Caki2 (cell line): ENCODE results near the gene PLCD3. TPM values are rescaled to one million over a fixed set of nuclear protein-coding genes. Genes with fewer than 3 reads are reported as not detected.
"Not testable (repeated sequence)": the region's sequence is repeated elsewhere in the genome, so short reads cannot be mapped to it uniquely, and the experiment has no call there.

Experiments
- DNase-seq: peaks from one replicate; pipeline ENCODE4 v3.0.0-alpha.2; 2015; ENCODE audit warnings: low read depth
- in situ Hi-C: cut with HindIII; loops from 2 replicates; pipeline ENCODE4 v1.10.0; 2016; ENCODE audit warnings: low sequenced_read_pairs, low pct_unique_long_range_greater_than_20kb, mixed read lengths
- total RNA-seq: library from RNA; depleted of rRNA; stranded (reverse); fragments of >200 nt; shearing (Covaris generic); gene quantifications from 2 replicates; pipeline ENCODE4 v1.2.3, GENCODE V29; 2014; ENCODE audit warnings: low replicate concordance

The PLCD3 gene
- total RNA-seq, 1 experiment from 2014 or later: 74.9 TPM

GRCh38 chr17:45124797-45125122 lies 7.6 kb downstream of the PLCD3 start:
- DNase-seq, in situ Hi-C loops: not testable (repeated sequence)

GRCh38 chr17:45123930-45124796 lies 8.2 kb downstream of the PLCD3 start:
- in situ Hi-C loops: no loop called here
- peak; percentile 86 for DNase-seq

GRCh38 chr17:45123076-45123770 lies 9.1 kb downstream of the PLCD3 start:
- DNase-seq: no peak
- in situ Hi-C loops: no loop called here

GRCh38 chr17:45121055-45121454 lies 11.3 kb downstream of the PLCD3 start:
- in situ Hi-C loops: no loop called here
- DNase-seq: no peak

- DNase-seq: no peak
- in situ Hi-C loops: no loop called here
Observed at GRCh38 chr17:45120558-45120957, 11.8 kb downstream of the PLCD3 start.

GRCh38 chr17:45119964-45120363 lies 12.4 kb downstream of the PLCD3 start:
- DNase-seq: no peak
- in situ Hi-C loops: no loop called here

GRCh38 chr17:45118691-45119090 lies 13.6 kb downstream of the PLCD3 start:
- no peak for DNase-seq
- in situ Hi-C loops: no loop called here

GRCh38 chr17:45117848-45118646 lies 14.3 kb downstream of the PLCD3 start:
- in situ Hi-C loops: no loop called here
- no peak for DNase-seq

GRCh38 chr17:45117334-45117733 lies 15.0 kb downstream of the PLCD3 start:
- in situ Hi-C loops: no loop called here
- no peak for DNase-seq

- DNase-seq: no peak
- in situ Hi-C loops: no loop called here
Observed at GRCh38 chr17:45116434-45117016, 15.8 kb downstream of the PLCD3 start.

GRCh38 chr17:45115871-45116270 lies 16.4 kb downstream of the PLCD3 start:
- in situ Hi-C loops: no loop called here
- no peak for DNase-seq

- DNase-seq: no peak
- in situ Hi-C loops: no loop called here
Observed at GRCh38 chr17:45115015-45115625, 17.2 kb downstream of the PLCD3 start.

- DNase-seq: no peak
- in situ Hi-C loops: no loop called here
Observed at GRCh38 chr17:45114117-45114932, 18.0 kb downstream of the PLCD3 start.

GRCh38 chr17:45113424-45113754 lies 18.9 kb downstream of the PLCD3 start:
- DNase-seq: no peak
- in situ Hi-C loops: no loop called here

GRCh38 chr17:45112559-45113423 lies 19.5 kb downstream of the PLCD3 start:
- no peak for DNase-seq
- in situ Hi-C loops: no loop called here

GRCh38 chr17:45111850-45112249 lies 20.5 kb downstream of the PLCD3 start:
- DNase-seq: no peak

More at GRCh38 chr17:45111850-45112249, 20.5 kb downstream of the PLCD3 start:
- in situ Hi-C loops: no loop called here
